ENCODE results near the gene EVA1A. TPM values are rescaled to one million over a fixed set of nuclear protein-coding genes. Genes with fewer than 3 reads are reported as not detected.
"Not testable (repeated sequence)": the region's sequence is repeated elsewhere in the genome, so short reads cannot be mapped to it uniquely, and the experiment has no call there.

Gene EVA1A
- polyA plus RNA-seq, 1 experiment, result 41.0 TPM

DNA sequence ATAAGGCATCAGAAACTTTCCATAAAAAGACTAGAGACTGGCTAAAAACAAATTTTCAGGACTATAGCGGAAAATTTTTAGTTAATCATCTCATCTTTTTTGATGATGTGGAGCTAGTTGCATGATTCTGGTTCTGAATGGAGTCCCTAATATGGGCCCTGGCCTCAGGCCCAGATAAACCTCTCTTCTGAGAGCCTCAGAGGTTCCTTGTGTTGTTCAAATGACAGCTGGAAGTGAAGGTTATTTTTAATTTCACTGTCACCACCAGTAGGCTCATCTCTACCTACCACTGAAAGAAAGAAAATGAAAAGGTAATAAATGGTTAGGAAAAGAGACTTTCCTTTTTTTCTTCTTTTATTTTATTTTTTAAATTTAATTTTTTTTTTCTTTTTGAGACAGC lies 75.9 kb downstream of the EVA1A start:
- TF ChIP-seq, protein P1, sequence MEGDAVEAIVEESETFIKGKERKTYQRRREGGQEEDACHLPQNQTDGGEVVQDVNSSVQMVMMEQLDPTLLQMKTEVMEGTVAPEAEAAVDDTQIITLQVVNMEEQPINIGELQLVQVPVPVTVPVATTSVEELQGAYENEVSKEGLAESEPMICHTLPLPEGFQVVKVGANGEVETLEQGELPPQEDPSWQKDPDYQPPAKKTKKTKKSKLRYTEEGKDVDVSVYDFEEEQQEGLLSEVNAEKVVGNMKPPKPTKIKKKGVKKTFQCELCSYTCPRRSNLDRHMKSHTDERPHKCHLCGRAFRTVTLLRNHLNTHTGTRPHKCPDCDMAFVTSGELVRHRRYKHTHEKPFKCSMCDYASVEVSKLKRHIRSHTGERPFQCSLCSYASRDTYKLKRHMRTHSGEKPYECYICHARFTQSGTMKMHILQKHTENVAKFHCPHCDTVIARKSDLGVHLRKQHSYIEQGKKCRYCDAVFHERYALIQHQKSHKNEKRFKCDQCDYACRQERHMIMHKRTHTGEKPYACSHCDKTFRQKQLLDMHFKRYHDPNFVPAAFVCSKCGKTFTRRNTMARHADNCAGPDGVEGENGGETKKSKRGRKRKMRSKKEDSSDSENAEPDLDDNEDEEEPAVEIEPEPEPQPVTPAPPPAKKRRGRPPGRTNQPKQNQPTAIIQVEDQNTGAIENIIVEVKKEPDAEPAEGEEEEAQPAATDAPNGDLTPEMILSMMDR (IDR thresholded peaks at IDR 0.05; ENCODE audit: insufficient read depth, low read depth, low read length), result no peak
- H3K4me3 ChIP-seq (ENCODE audit: low read depth, low read length), result no peak overlapping the region
- DNase-seq (ENCODE audit: low read depth), result no peak
- H3K27me3 ChIP-seq (ENCODE audit: control insufficient read depth, insufficient read depth, low read length), result no peaks in the 10 kb centered on the region
- no peaks in the 10 kb centered on the region for H3K36me3 ChIP-seq (ENCODE audit: control insufficient read depth, insufficient read depth, low read length)
- POLR2A ChIA-PET, result no interaction called here
- CTCF ChIA-PET, result interaction anchor here (0.6 to 1.4 kb wide), 4 partner anchors 13 to 20 kb away, joined by 3 to 7 read pairs (median 6); no protein-coding TSS in a partner anchor

DNA sequence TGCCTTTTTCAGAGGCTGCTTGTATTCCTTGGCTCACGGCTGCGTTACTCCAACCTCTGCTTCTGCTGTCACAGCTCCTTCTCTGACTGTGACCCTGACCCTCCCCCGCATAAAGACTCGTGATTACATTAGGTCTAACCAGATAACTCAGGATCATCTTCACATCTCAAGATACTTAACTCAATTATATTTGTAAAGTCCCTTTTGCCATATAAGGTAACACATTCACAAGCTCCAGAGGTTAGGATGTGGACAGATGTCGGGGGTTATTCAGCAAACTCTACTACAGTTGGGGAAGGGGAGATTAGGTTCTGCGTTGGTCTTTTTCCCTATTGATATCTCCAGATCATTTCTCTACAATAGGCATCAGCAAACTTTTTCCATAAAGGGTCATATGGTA lies 76.9 kb downstream of the EVA1A start:
- TF ChIP-seq, protein P1 (IDR thresholded peaks at IDR 0.05; ENCODE audit: insufficient read depth, low read depth, low read length), result no peak
- Histone ChIP-seq H3K36me3 (ENCODE audit: control insufficient read depth, insufficient read depth, low read length) (no peaks in the 10 kb centered on the region), H3K27me3 (ENCODE audit: control insufficient read depth, insufficient read depth, low read length) (no peaks in the 10 kb centered on the region), H3K4me3 (ENCODE audit: low read depth, low read length) (no peak overlapping the region)
- ChIA-PET POLR2A (no interaction called here), CTCF (interaction anchor here (0.9 to 1.7 kb wide), 3 partner anchors 17 to 125 kb away, joined by 3 to 7 read pairs (median 6); no protein-coding TSS in a partner anchor)
- no peak for DNase-seq (ENCODE audit: low read depth)

DNA sequence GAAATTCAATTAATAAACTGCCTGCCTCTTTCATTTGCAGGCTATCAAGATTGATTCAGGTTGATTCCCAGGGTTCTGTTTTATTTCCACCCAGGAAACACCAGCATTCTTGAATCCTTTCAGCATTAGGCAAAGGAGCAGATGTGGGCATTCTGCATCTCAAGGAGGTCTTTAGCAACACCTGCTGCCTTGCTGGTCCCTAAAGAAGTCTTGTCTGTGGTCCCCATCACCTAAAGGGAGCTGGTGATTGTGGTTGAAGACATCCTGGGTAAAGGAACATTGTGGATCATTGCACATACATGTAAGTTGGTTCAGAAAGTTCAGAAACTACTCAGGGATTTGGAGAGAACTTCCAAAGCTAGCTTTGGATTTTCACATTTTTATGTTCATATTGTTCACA lies 78.3 kb downstream of the EVA1A start:
- ChIA-PET POLR2A (no interaction called here), CTCF (interaction anchor here (0.6 to 8.2 kb wide), 4 partner anchors 16 to 158 kb away, joined by 3 to 79 read pairs (median 4); no protein-coding TSS in a partner anchor)
- TF ChIP-seq, protein P1 (IDR thresholded peaks at IDR 0.05; ENCODE audit: insufficient read depth, low read depth, low read length), result no peak
- no peaks in the 10 kb centered on the region for H3K27me3 ChIP-seq (ENCODE audit: control insufficient read depth, insufficient read depth, low read length)
- no peak overlapping the region for H3K4me3 ChIP-seq (ENCODE audit: low read depth, low read length)
- no peak for DNase-seq (ENCODE audit: low read depth)
- no peaks in the 10 kb centered on the region for H3K36me3 ChIP-seq (ENCODE audit: control insufficient read depth, insufficient read depth, low read length)

DNA sequence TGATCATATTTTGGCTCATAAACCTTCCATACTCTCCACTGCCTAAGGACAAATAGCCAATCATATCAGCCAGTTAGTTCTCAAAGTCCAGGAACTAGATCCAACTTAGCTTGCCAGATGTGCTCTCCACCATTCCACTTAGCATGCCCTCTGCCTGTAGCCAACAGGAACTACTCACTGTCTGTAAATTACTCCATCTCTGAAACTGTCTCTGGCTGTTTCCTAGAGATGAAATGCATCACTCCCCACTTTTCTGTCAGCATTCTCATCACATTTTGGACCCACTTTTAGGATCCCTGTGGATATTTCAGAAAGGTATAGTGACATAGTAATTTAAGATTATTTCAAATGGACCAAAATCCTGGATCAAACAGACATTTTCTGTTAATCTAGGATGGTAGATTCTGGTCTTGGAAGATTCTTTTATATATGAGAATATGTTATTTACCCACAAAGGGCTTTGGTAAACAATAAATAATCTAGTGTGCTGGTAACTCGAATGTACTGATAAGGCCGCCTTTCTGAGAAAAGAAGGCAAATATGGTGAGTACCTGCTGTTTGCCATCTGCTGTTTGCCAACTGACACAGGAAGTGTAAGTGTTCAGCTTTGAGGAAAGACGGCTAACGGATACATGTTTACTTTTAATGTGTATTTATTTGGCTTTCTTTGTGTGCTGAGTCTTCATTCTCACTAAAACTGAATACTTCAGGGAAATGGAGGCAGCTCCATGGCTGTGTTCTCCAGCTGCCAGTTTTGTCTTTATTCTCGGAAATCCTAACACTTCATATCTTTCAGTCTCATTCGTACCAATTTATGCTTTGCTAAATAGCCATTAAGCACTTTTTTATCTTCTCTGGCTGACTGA lies 79.5 kb downstream of the EVA1A start:
- ChIA-PET CTCF (interaction anchor here (0.9 to 8.2 kb wide), 7 partner anchors 9 to 160 kb away, joined by 3 to 79 read pairs (median 4); no protein-coding TSS in a partner anchor), POLR2A (no interaction called here)
- Histone ChIP-seq H3K36me3 (ENCODE audit: control insufficient read depth, insufficient read depth, low read length) (no peaks in the 10 kb centered on the region), H3K4me3 (ENCODE audit: low read depth, low read length) (no peak overlapping the region), H3K27me3 (ENCODE audit: control insufficient read depth, insufficient read depth, low read length) (no peaks in the 10 kb centered on the region)
- TF ChIP-seq, protein P1 (IDR thresholded peaks at IDR 0.05; ENCODE audit: insufficient read depth, low read depth, low read length), result peak; percentile 56
- DNase-seq (ENCODE audit: low read depth), result no peak

DNA sequence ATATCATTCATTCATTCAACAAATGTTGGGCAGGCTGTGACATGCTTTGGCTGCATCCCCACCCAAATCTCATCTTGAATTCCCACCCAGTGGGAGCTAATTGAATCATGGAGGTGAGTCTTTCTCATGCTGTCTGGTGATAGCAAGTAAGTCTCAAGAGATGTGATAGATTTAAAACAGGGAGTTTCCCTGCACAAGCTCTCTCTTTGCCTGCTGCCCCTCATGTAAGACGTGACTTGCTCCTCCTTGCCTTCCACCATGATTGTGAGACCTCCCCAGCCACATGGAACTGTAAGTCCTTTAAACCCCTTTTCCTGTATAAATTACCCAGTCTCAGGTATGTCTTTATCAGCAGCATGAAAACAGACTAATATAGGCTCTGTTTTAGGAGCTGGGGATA lies 83.0 kb downstream of the EVA1A start:
- H3K27me3 ChIP-seq (ENCODE audit: control insufficient read depth, insufficient read depth, low read length); H3K4me3 ChIP-seq (ENCODE audit: low read depth, low read length); POLR2A ChIA-PET; DNase-seq (ENCODE audit: low read depth); H3K36me3 ChIP-seq (ENCODE audit: control insufficient read depth, insufficient read depth, low read length): not testable (repeated sequence)
- CTCF ChIA-PET, result interaction anchor here (0.6 to 8.2 kb wide), 6 partner anchors 11 to 132 kb away, joined by 3 to 79 read pairs (median 4); partner anchors contain the start of gene EVA1A

All from BJ (cell line).